HG03432 (cell line): ENCODE results near the gene AKAP1.

Source experiments
- ATAC-seq: cut with Tn5 transposase; IDR thresholded peaks from one replicate; pipeline ENCODE4 v1.9.1; 2021; ENCODE audit warnings: mild to moderate bottlenecking, moderate library complexity; ENCODE audit not compliant: unreplicated experiment

AKAP1 gene

GRCh38 chr17:57125406-57125805, 40.4 kb downstream of the AKAP1 start:
- no peak for ATAC-seq

- no peak for ATAC-seq
Observed at GRCh38 chr17:57125866-57126265, 40.8 kb downstream of the AKAP1 start.

GRCh38 chr17:57130708-57131461, 45.8 kb downstream of the AKAP1 start:
- ATAC-seq, result peak; percentile 51

- no peak for ATAC-seq
Observed at GRCh38 chr17:57132663-57133062, 47.6 kb downstream of the AKAP1 start.

- ATAC-seq, result no peak
Observed at GRCh38 chr17:57133486-57133885, 48.4 kb downstream of the AKAP1 start.

GRCh38 chr17:57135026-57135788, 50.2 kb downstream of the AKAP1 start:
- no peak for ATAC-seq

GRCh38 chr17:57135789-57136291, 50.8 kb downstream of the AKAP1 start:
- ATAC-seq, result no peak

GRCh38 chr17:57136355-57136754, 51.3 kb downstream of the AKAP1 start:
- no peak for ATAC-seq

GRCh38 chr17:57138030-57138911, 53.2 kb downstream of the AKAP1 start:
- no peak for ATAC-seq

- ATAC-seq, result no peak
Observed at GRCh38 chr17:57138956-57139576, 54.0 kb downstream of the AKAP1 start.

GRCh38 chr17:57140316-57140715, 55.3 kb downstream of the AKAP1 start:
- no peak for ATAC-seq

- ATAC-seq, result no peak
Observed at GRCh38 chr17:57142925-57143324, 57.9 kb downstream of the AKAP1 start.

- ATAC-seq, result no peak
Observed at GRCh38 chr17:57143361-57143760, 58.3 kb downstream of the AKAP1 start.

GRCh38 chr17:57143919-57144318, 58.9 kb downstream of the AKAP1 start:
- ATAC-seq, result no peak

GRCh38 chr17:57144567-57144966, 59.5 kb downstream of the AKAP1 start:
- no peak for ATAC-seq

- no peak for ATAC-seq
Observed at GRCh38 chr17:57145347-57145746, 60.3 kb downstream of the AKAP1 start.

- no peak for ATAC-seq
Observed at GRCh38 chr17:57146273-57146672, 61.2 kb downstream of the AKAP1 start.

GRCh38 chr17:57151798-57152197, 66.8 kb downstream of the AKAP1 start:
- ATAC-seq, result no peak

GRCh38 chr17:57152967-57153528, 68.0 kb downstream of the AKAP1 start:
- no peak for ATAC-seq

GRCh38 chr17:57154921-57155320, 69.9 kb downstream of the AKAP1 start:
- no peak for ATAC-seq
